GM04503 (cell line): ENCODE results near the gene SIGLECL1.
"Not testable (repeated sequence)": the region's sequence is repeated elsewhere in the genome, so short reads cannot be mapped to it uniquely, and the experiment has no call there.

Experiments used
- DNase-seq: peaks from one replicate; pipeline ENCODE4 v3.0.0-alpha.2; 2012; ENCODE audit warnings: low read depth

The SIGLECL1 gene

GRCh38 chr19:51250786-51251467, at the start of gene SIGLECL1:
TSS of gene SIGLECL1 (plus strand) at chr19:51251080. CDS start at chr19:51264073, 12,993 bp downstream.
- no peak for DNase-seq

- no peak for DNase-seq
These were observed 49.2 kb upstream of the SIGLECL1 start for GRCh38 chr19:51201712-51202111.

- DNase-seq: no peak
These were observed 47.0 kb upstream of the SIGLECL1 start for GRCh38 chr19:51203916-51204315.

DNA sequence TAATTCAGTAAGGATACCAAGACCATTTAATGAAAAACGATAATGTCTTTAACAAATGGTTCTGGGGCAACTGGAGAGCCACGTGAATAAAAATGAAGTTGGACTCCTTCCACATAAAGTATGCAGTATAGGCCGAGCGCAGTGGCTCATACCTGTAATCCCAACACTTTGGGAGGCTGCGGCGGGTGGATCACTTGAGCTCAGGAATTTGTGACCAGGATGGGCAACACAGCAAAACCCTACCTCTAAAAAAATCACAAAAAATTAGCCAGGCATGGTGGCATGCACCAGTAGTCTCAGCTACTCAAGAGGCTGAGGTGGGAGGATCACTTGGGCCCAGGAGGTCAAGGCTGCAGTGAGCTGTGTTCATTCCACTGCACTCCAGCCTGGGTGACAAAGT, 46.6 kb upstream of the SIGLECL1 start:
- DNase-seq: no peak

GRCh38 chr19:51207747-51208146, 43.1 kb upstream of the SIGLECL1 start:
- no peak for DNase-seq

- no peak for DNase-seq
These were observed 40.6 kb upstream of the SIGLECL1 start for GRCh38 chr19:51210191-51210784.

- DNase-seq: not testable (repeated sequence)
These were observed 40.0 kb upstream of the SIGLECL1 start for GRCh38 chr19:51210874-51211361.

- no peak for DNase-seq
These were observed 39.0 kb upstream of the SIGLECL1 start for GRCh38 chr19:51211833-51212232.

DNA sequence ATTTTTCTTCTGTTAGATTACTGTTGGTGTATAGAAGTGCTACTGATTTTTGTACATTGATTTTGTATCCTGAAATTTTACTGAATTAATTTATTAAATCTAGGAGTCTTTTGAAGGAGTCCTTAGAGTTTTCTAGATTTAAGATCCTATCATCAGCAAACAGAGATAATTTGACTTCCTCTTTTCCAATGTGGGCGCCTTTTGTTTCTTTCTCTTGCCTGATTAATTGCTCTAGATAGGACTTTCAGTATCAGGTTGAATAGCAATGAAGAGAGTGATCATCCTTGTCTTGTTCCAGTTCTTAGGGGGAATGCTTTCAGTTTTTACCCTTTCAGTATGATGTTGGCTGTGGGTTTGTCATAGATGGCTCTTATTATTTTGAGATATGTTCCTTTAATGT, 31.6 kb upstream of the SIGLECL1 start:
- no peak for DNase-seq

DNA sequence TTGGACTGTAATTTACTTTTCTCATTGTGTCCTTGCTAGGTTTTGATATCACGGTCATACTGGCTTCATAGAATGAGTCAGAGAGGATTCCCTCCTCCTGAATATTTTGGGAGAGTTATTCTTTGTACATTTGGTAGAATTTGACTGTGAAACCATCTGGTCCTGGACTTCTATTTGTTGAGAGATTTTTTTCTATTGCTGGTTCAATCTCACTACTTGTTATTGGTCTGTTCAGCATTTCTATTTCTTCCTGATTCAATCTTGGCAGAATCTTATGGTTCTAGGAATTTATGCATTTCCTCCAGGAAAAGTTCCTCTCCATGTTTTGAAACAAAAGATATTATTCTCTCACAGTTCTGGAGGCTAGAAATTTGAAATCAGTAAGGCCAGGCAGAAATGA, 30.9 kb upstream of the SIGLECL1 start:
- DNase-seq: no peak

GRCh38 chr19:51220996-51221395, 29.9 kb upstream of the SIGLECL1 start:
- DNase-seq: no peak

DNA sequence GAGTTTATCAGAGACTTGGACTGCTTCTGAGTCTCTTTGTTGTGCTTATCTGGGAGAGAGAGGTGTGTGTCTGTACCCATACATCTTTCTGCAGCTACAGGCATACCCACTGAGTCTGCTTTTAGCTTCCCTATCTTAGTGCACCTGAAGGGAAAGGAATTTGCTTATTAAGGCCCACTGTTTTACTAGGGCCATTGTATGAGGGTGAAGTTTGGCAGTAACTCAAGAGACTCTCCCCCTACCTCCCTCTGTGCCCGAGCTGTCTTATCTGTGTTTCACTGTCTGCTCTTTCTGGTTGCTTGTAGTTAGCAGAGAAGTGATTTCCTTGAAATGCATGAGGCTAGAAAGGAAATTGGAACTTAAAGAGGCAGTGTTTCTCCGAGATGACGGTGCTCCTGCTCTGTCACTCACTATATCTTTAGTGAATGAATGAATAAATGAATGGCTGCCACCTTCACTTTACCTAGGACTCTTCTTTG, 26.7 kb upstream of the SIGLECL1 start:
- DNase-seq: no peak

GRCh38 chr19:51224898-51225393, 25.9 kb upstream of the SIGLECL1 start, which contains the start of gene CD33:
TSS of gene CD33 (plus strand) at chr19:51225080. CDS start at chr19:51225119, 39 bp downstream.
- DNase-seq: not testable (repeated sequence)

DNA sequence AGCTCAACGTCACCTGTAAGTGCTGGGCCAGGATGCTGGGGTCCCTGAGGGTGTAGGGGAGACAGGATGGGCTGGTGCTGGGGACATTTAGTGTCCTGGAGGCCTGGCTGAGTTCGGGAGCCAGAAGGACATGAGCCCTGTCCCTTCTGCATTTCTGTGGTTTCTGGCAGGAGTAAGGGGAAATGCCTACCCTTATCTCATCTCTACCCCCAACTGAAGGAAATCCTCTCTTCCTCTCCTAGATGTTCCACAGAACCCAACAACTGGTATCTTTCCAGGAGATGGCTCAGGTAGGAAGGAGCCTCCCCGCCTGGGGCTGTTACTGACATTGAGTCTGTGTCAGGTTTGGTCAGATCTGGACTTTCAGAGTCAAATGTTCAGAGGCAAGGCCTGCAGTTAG, 24.8 kb upstream of the SIGLECL1 start:
- no peak for DNase-seq

GRCh38 chr19:51227326-51227725, 23.6 kb upstream of the SIGLECL1 start:
- no peak for DNase-seq

DNA sequence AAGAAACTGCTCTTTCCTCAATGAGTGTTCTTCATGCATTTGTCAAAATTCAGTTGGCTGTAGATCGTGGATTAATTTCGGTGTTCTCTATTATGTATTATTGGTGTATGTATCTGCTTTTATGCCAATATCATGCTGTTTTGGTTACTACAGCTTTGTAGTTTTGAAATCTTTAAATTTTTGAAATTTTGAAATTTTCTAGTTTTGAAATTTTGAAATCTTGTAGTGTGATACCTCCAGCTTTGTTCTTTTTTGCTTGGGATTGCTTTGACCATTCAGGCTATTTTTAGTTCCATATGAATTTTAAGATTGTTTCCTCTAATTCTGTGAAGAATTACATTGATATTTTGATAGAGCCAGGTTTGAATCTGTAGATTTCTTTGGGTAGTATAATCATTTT, 22.9 kb upstream of the SIGLECL1 start:
- no peak for DNase-seq

- no peak for DNase-seq
These were observed 10.0 kb upstream of the SIGLECL1 start for GRCh38 chr19:51240866-51241265.

GRCh38 chr19:51242881-51243630, 7.8 kb upstream of the SIGLECL1 start:
- no peak for DNase-seq

- DNase-seq: no peak
These were observed 4.7 kb upstream of the SIGLECL1 start for GRCh38 chr19:51246164-51246552.

DNA sequence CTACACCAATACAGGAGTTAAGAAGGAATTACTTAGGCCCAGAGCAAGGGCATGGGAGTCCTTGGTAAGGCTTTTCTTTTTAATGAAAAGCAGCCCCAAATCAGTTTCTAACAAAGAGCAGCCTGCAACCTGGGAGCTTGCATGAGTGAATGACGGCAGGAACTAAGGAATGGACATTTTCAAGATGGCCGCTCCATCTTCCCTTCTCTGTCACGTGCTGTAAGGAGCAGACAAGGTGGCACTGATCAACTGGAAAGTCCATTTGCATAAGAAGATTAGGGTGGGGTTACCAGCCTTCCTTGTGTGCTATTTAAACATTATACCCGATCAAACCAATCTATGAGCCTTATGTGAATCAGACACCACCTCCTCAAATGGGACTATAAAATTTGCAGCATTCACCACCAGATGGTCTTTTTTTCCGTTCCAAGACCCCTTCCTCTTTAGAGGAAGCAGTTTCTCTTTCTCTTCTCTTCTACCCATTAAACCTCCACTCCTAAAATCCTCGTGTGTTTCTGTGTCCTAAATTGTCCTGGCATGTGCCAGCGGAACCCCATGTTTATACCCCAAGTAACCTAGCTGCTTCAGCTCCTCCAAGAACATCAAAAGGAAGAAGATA, 2.8 kb upstream of the SIGLECL1 start:
- no peak for DNase-seq

GRCh38 chr19:51251468-51251820, 564 bp downstream of the SIGLECL1 start:
- no peak for DNase-seq
